GM18870 (cell line): ENCODE measurements around the gene ZNF276.
"Not testable (repeated sequence)": the region's sequence is repeated elsewhere in the genome, so short reads cannot be mapped to it uniquely, and the experiment has no call there.

ENCODE experiments used
- ATAC-seq: cut with Tn5 transposase; IDR thresholded peaks from one replicate; pipeline ENCODE4 v1.9.1; 2021; ENCODE audit warnings: moderate library complexity; ENCODE audit not compliant: unreplicated experiment

Gene ZNF276

GRCh38 chr16:89720813-89721545 lies at the start of gene ZNF276, which contains the start of gene VPS9D1:
TSS of gene ZNF276 (plus strand) at chr16:89721537. CDS start at chr16:89721641, 104 bp downstream.
TSS of gene VPS9D1 (minus strand) at chr16:89720898. CDS start at chr16:89720861, 37 bp downstream.
- ATAC-seq = no peak

- ATAC-seq = not testable (repeated sequence)
Measured at GRCh38 chr16:89671565-89671964, 49.8 kb upstream of the ZNF276 start.

GRCh38 chr16:89672177-89672941 lies 49.0 kb upstream of the ZNF276 start:
- ATAC-seq = no peak

GRCh38 chr16:89678258-89678657 lies 43.1 kb upstream of the ZNF276 start:
- no peak for ATAC-seq

- ATAC-seq = no peak
Measured at GRCh38 chr16:89685916-89686315, 35.4 kb upstream of the ZNF276 start.

GRCh38 chr16:89686520-89687091 lies 34.7 kb upstream of the ZNF276 start, which contains the start of gene CDK10:
TSS of gene CDK10 (plus strand) at chr16:89686689. CDS start at chr16:89686711, 22 bp downstream.
- ATAC-seq = peak; percentile 72

- ATAC-seq = peak; percentile 45
Measured at GRCh38 chr16:89687092-89687940, 34.0 kb upstream of the ZNF276 start.

GRCh38 chr16:89688395-89688794 lies 32.9 kb upstream of the ZNF276 start:
- no peak for ATAC-seq

- ATAC-seq = no peak
Measured at GRCh38 chr16:89689142-89689541, 32.2 kb upstream of the ZNF276 start.

GRCh38 chr16:89689621-89690020 lies 31.7 kb upstream of the ZNF276 start:
- ATAC-seq = not testable (repeated sequence)

- ATAC-seq = no peak
Measured at GRCh38 chr16:89690392-89690901, 30.9 kb upstream of the ZNF276 start.

GRCh38 chr16:89691231-89691985 lies 29.9 kb upstream of the ZNF276 start:
- ATAC-seq = no peak

GRCh38 chr16:89691986-89692569 lies 29.3 kb upstream of the ZNF276 start:
- ATAC-seq = no peak

- no peak for ATAC-seq
Measured at GRCh38 chr16:89693289-89693731, 28.0 kb upstream of the ZNF276 start.

- no peak for ATAC-seq
Measured at GRCh38 chr16:89693931-89694783, 27.2 kb upstream of the ZNF276 start.

GRCh38 chr16:89694784-89695085 lies 26.6 kb upstream of the ZNF276 start:
- ATAC-seq = not testable (repeated sequence)

- no peak for ATAC-seq
Measured at GRCh38 chr16:89695086-89695874, 26.1 kb upstream of the ZNF276 start.
